IMR-90 (cell line): ENCODE results near the gene NXPH2. TPM values are rescaled to one million over a fixed set of nuclear protein-coding genes. Genes with fewer than 3 reads are reported as not detected.

Source experiments
- ATAC-seq: fragments of 200-7000 bp; cut with Tn5 transposase; 2 replicates; pipeline ENCODE4 v1.9.1; 2020; ENCODE audit warnings: low read depth, mild to moderate bottlenecking, moderate library complexity
- BruUV-seq: library from RNA; stranded (reverse); fragments of 400-500 nt; replicated peaks from 2 replicates; lab custom pipeline; 2021; lab: Mats Ljungman, UMichigan
- CTCF ChIA-PET: fragments of 300-600 bp; formaldehyde crosslinking; extraction: SDS; loops from one replicate; lab custom pipeline; 2021; ENCODE audit warnings: antibody characterized with exemption; lab: Yijun Ruan, JAX
- POLR2A ChIA-PET: fragments of 300-600 bp; sonication (Branson Sonifier 250); formaldehyde crosslinking; loops from one replicate; lab custom pipeline; 2022; ENCODE audit warnings: antibody characterized with exemption; ENCODE audit not compliant: unreplicated experiment; lab: Charles Lee
- DNase-seq: peaks from one replicate; pipeline ENCODE4 v3.0.0; 2013
- H2AFZ ChIP-seq: replicated peaks from 2 replicates; pipeline ENCODE3; 2013; ENCODE audit warnings: low read length, mild to moderate bottlenecking; ENCODE audit not compliant: poor library complexity
- H2AK5ac ChIP-seq: 2 replicates; pipeline ENCODE4 v1.6.1; 2013; ENCODE audit warnings: low read depth, low read length, inconsistent platforms
- H2AK9ac ChIP-seq: replicated peaks from 2 replicates; pipeline ENCODE3; 2013; ENCODE audit warnings: mild to moderate bottlenecking, low read depth, low read length, moderate library complexity; ENCODE audit not compliant: poor library complexity
- H2BK120ac ChIP-seq: 2 replicates; pipeline ENCODE4 v1.6.1; 2013; ENCODE audit warnings: low read depth, low read length, inconsistent platforms
- H2BK15ac ChIP-seq: 3 replicates; pipeline ENCODE4 v1.6.1; 2013; ENCODE audit warnings: low read depth, low read length, inconsistent platforms
- H2BK20ac ChIP-seq: 2 replicates; pipeline ENCODE4 v1.6.1; 2013; ENCODE audit warnings: low read depth, mild to moderate bottlenecking, inconsistent platforms, low read length, moderate library complexity
- H2BK5ac ChIP-seq: 2 replicates; pipeline ENCODE4 v1.6.1; 2013; ENCODE audit warnings: mild to moderate bottlenecking, low read depth, low read length, inconsistent platforms; ENCODE audit not compliant: poor library complexity, severe bottlenecking
- H3K14ac ChIP-seq: replicated peaks from 2 replicates; pipeline ENCODE4 v1.6.1; 2013; ENCODE audit warnings: low read depth, low read length, inconsistent platforms
- H3K18ac ChIP-seq: 2 replicates; pipeline ENCODE4 v1.6.1; 2013; ENCODE audit warnings: low read depth, low read length, control low read depth
- H3K23ac ChIP-seq: 2 replicates; pipeline ENCODE4 v1.6.1; 2013; ENCODE audit warnings: low read depth, low read length, inconsistent platforms
- H3K27ac ChIP-seq: 2 replicates; pipeline ENCODE4 v1.5.1; 2013; ENCODE audit warnings: mild to moderate bottlenecking, control low read depth, low read length; ENCODE audit not compliant: insufficient read depth
- H3K27me3 ChIP-seq: 2 replicates; pipeline ENCODE4 v1.6.1; 2013; ENCODE audit warnings: low read length; ENCODE audit not compliant: control insufficient read depth, insufficient read depth
- H3K36me3 ChIP-seq: 2 replicates; pipeline ENCODE4 v1.6.1; 2013; ENCODE audit warnings: low read length, mixed read lengths; ENCODE audit not compliant: control insufficient read depth, insufficient read depth
- H3K4ac ChIP-seq: 2 replicates; pipeline ENCODE4 v1.6.1; 2013; ENCODE audit warnings: low read depth, low read length, inconsistent platforms
- H3K4me1 ChIP-seq: 2 replicates; pipeline ENCODE4 v1.6.1; 2013; ENCODE audit warnings: low read length, mixed read lengths; ENCODE audit not compliant: control insufficient read depth, insufficient read depth
- H3K4me2 ChIP-seq: 2 replicates; pipeline ENCODE4 v1.6.1; 2013; ENCODE audit warnings: low read depth, mild to moderate bottlenecking, control low read depth, low read length, moderate library complexity
- H3K4me3 ChIP-seq: 2 replicates; pipeline ENCODE4 v1.5.1; 2013; ENCODE audit warnings: low read depth, mild to moderate bottlenecking, control low read depth, low read length, moderate library complexity; ENCODE audit not compliant: insufficient read depth
- H3K56ac ChIP-seq: 2 replicates; pipeline ENCODE4 v1.6.1; 2013; ENCODE audit warnings: low read length, inconsistent platforms; ENCODE audit not compliant: insufficient read depth; ENCODE audit errors: extremely low read depth
- H3K79me1 ChIP-seq, 2 experiments: 2 replicates each; pipeline ENCODE4 v1.6.1; 2013; ENCODE audit warnings: low read length in 2 of 2, inconsistent platforms in 1 of 2, low read depth in 1 of 2
- H3K9ac ChIP-seq: 2 replicates; pipeline ENCODE4 v1.6.1; 2013; ENCODE audit warnings: low read depth, low read length, control low read depth
- H3K9me1 ChIP-seq: 2 replicates; pipeline ENCODE4 v1.6.1; 2013; ENCODE audit warnings: low read length, inconsistent platforms; ENCODE audit not compliant: insufficient read depth
- H3K9me3 ChIP-seq: 2 replicates; pipeline ENCODE4 v1.6.1; 2013; ENCODE audit warnings: low read length; ENCODE audit not compliant: control insufficient read depth, insufficient read depth
- H4K20me1 ChIP-seq: 2 replicates; pipeline ENCODE4 v1.6.1; 2013; ENCODE audit warnings: low read length, inconsistent platforms; ENCODE audit not compliant: insufficient read depth
- H4K5ac ChIP-seq: 2 replicates; pipeline ENCODE4 v1.6.1; 2013; ENCODE audit warnings: mild to moderate bottlenecking, low read depth, low read length, control low read depth
- H4K8ac ChIP-seq, 2 experiments: 2 replicates each; pipeline ENCODE4 v1.6.1; 2013; ENCODE audit warnings: low read depth in 2 of 2, low read length in 2 of 2, control low read depth in 1 of 2, inconsistent platforms in 1 of 2
- H4K91ac ChIP-seq: 2 replicates; pipeline ENCODE4 v1.6.1; 2013; ENCODE audit warnings: low read depth, low read length, inconsistent platforms; ENCODE audit not compliant: insufficient read depth
- BHLHE40 ChIP-seq: fragments of 150-350 bp; IDR thresholded peaks from 2 replicates; pipeline ENCODE4 v1.6.1; 2016; ENCODE audit warnings: mild to moderate bottlenecking, low read depth, low read length
- CEBPB ChIP-seq: IDR thresholded peaks from 2 replicates; pipeline ENCODE4 v1.6.1; 2012; ENCODE audit warnings: low read depth, low read length, improper control_type of control experiment
- FOS ChIP-seq: fragments of 150-350 bp; IDR thresholded peaks from 2 replicates; pipeline ENCODE4 v1.6.1; 2016; ENCODE audit warnings: low read depth, low read length
- MAFK ChIP-seq: IDR thresholded peaks from 2 replicates; pipeline ENCODE4 v1.6.1; 2012; ENCODE audit warnings: low read depth, low read length, improper control_type of control experiment
- MAZ ChIP-seq: IDR thresholded peaks from 2 replicates; pipeline ENCODE4 v1.6.1; 2012; ENCODE audit warnings: low read depth, mild to moderate bottlenecking, low read length, improper control_type of control experiment, moderate library complexity, borderline replicate concordance
- MXI1 ChIP-seq: IDR thresholded peaks from 2 replicates; pipeline ENCODE4 v1.6.1; 2012; ENCODE audit warnings: low read depth, mild to moderate bottlenecking, low read length, moderate library complexity, borderline replicate concordance
- NFE2L2 ChIP-seq: fragments of 150-350 bp; IDR thresholded peaks from 2 replicates; pipeline ENCODE4 v1.6.1; 2016; ENCODE audit warnings: low read depth, mild to moderate bottlenecking, low read length
- POLR2A ChIP-seq: IDR thresholded peaks from 2 replicates; pipeline ENCODE4 v1.6.1; 2012; ENCODE audit warnings: mild to moderate bottlenecking, low read depth, low read length
- RAD21 ChIP-seq: IDR thresholded peaks from 2 replicates; pipeline ENCODE4 v1.6.1; 2012; ENCODE audit warnings: low read length, improper control_type of control experiment
- RFX5 ChIP-seq: IDR thresholded peaks from 2 replicates; pipeline ENCODE4 v1.8.0; 2012; ENCODE audit warnings: low read depth, mild to moderate bottlenecking, low read length, moderate library complexity
- WGBS, 2 experiments: methylation state at CpG; one replicate each; pipeline versions ENCODE4 v1.1.5 to v1.1.7; 2013; ENCODE audit warnings: missing lambda C conversion rate in 2 of 2; ENCODE audit not compliant: insufficient read length in 1 of 2; ENCODE audit errors: extremely low coverage in 2 of 2; 5-methylcytosine and 5-hydroxymethylcytosine counted together
- dilution Hi-C: fragments of 300-500 bp; cut with HindIII; formaldehyde crosslinking; loops from one replicate; pipeline ENCODE4 v1.14.3; 2018; ENCODE audit warnings: low sequenced_read_pairs; ENCODE audit not compliant: unreplicated experiment
- in situ Hi-C: fragments of 300-500 bp; cut with MboI; formaldehyde crosslinking; loops from 3 replicates; pipeline ENCODE4 v1.14.3; 2019; ENCODE audit warnings: low sequenced_read_pairs, inconsistent platforms, mixed read lengths
- intact Hi-C: fragments of 100-400 bp; cut with micrococcal nuclease; formaldehyde crosslinking; loops from 2 replicates; pipeline ENCODE4 v1.10.0; 2022
- polyA plus RNA-seq, 3 experiments: library from polyadenylated mRNA; depleted of rRNA; stranded (reverse); fragments of >200 nt; gene quantifications; 2 replicates each; pipeline ENCODE4 v1.2.3, GENCODE V29; 2012; ENCODE audit warnings: low replicate concordance in 1 of 3
- total RNA-seq: library from RNA; depleted of rRNA; stranded (reverse); fragments of >200 nt; gene quantifications from 2 replicates; pipeline ENCODE4 v1.2.3, GENCODE V29; 2012
- TF ChIP-seq, protein P1 (sequence below): fragments of 150-350 bp; IDR thresholded peaks from 2 replicates; pipeline ENCODE4 v1.6.1; 2016; ENCODE audit warnings: low read depth, mild to moderate bottlenecking, low read length, moderate library complexity, borderline replicate concordance
- TF ChIP-seq, protein P2 (sequence below): conservative IDR thresholded peaks from 2 replicates; pipeline ENCODE4 v1.5.1; 2012; ENCODE audit warnings: mild to moderate bottlenecking, low read depth, low read length, improper control_type of control experiment
- TF ChIP-seq, protein P3 (sequence below): fragments of 150-350 bp; IDR thresholded peaks from 2 replicates; pipeline ENCODE4 v1.6.1; 2017; ENCODE audit warnings: mild to moderate bottlenecking, antibody characterized with exemption, low read length, low read depth

NXPH2 gene
- total and polyA plus RNA-seq, 2 of the 4 experiments (the other 2 are of a cell fraction), result not detected

DNA sequence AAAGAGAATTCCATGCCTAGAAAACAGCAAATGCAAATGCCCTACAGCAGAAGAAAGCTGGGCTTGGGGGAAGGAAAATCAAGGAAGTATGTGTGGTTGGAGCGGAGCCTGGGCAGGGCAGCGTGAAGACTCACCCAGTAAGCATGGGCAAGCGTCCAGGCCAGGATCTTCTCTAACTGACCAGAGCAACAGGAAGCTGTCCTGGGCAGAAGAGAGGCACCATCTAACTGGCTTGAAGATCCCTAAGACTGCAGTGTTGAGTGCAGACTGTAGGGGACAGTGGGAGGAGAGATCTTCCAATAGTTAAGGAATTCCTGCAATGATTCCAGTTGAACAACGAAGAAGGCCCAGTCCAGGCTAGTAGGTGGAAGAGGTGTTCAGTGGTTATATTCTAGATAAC lies 57.9 kb downstream of the NXPH2 start:
- BruUV-seq, result no TSS peak
- H3K9me1 ChIP-seq, result no peaks in the 10 kb centered on the region
- H3K56ac ChIP-seq, result no peak overlapping the region
- dilution Hi-C loops, result no loop called here
- DNase-seq (no peak), ATAC-seq (no peak)
- POLR2A ChIA-PET, result no interaction called here
- H3K23ac ChIP-seq, result no peak overlapping the region
- H2AFZ ChIP-seq, result no peak overlapping the region
- H2BK15ac ChIP-seq, result no peak overlapping the region
- no peak overlapping the region for H2BK120ac ChIP-seq
- TF ChIP-seq, protein P1, sequence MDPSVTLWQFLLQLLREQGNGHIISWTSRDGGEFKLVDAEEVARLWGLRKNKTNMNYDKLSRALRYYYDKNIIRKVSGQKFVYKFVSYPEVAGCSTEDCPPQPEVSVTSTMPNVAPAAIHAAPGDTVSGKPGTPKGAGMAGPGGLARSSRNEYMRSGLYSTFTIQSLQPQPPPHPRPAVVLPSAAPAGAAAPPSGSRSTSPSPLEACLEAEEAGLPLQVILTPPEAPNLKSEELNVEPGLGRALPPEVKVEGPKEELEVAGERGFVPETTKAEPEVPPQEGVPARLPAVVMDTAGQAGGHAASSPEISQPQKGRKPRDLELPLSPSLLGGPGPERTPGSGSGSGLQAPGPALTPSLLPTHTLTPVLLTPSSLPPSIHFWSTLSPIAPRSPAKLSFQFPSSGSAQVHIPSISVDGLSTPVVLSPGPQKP, result no peak
- no peak for TF ChIP-seq CEBPB
- TF ChIP-seq NFE2L2, result no peak
- no peak for TF ChIP-seq RAD21
- no peak for TF ChIP-seq MAFK
- no peak for TF ChIP-seq POLR2A
- no peak for TF ChIP-seq RFX5
- TF ChIP-seq MXI1, result no peak
- TF ChIP-seq, protein P2, sequence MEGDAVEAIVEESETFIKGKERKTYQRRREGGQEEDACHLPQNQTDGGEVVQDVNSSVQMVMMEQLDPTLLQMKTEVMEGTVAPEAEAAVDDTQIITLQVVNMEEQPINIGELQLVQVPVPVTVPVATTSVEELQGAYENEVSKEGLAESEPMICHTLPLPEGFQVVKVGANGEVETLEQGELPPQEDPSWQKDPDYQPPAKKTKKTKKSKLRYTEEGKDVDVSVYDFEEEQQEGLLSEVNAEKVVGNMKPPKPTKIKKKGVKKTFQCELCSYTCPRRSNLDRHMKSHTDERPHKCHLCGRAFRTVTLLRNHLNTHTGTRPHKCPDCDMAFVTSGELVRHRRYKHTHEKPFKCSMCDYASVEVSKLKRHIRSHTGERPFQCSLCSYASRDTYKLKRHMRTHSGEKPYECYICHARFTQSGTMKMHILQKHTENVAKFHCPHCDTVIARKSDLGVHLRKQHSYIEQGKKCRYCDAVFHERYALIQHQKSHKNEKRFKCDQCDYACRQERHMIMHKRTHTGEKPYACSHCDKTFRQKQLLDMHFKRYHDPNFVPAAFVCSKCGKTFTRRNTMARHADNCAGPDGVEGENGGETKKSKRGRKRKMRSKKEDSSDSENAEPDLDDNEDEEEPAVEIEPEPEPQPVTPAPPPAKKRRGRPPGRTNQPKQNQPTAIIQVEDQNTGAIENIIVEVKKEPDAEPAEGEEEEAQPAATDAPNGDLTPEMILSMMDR, result no peak
- TF ChIP-seq, protein P3, sequence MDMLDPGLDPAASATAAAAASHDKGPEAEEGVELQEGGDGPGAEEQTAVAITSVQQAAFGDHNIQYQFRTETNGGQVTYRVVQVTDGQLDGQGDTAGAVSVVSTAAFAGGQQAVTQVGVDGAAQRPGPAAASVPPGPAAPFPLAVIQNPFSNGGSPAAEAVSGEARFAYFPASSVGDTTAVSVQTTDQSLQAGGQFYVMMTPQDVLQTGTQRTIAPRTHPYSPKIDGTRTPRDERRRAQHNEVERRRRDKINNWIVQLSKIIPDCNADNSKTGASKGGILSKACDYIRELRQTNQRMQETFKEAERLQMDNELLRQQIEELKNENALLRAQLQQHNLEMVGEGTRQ, result no peak
- TF ChIP-seq BHLHE40, result no peak
- TF ChIP-seq MAZ, result no peak
- no peak for TF ChIP-seq FOS
- H2AK5ac ChIP-seq, result no peak overlapping the region
- no peak overlapping the region for H3K18ac ChIP-seq
- H4K20me1 ChIP-seq, result no peaks in the 10 kb centered on the region
- H2BK5ac ChIP-seq, result no peak overlapping the region
- H3K9me3 ChIP-seq, result no peaks in the 10 kb centered on the region
- H3K36me3 ChIP-seq, result no peaks in the 10 kb centered on the region
- H3K4me2 ChIP-seq, result no peak overlapping the region
- no peak overlapping the region for H4K91ac ChIP-seq
- in situ Hi-C loops, result no loop called here
- H4K8ac ChIP-seq, result no peak overlapping the region
- no peak overlapping the region for H3K4me3 ChIP-seq
- no peak overlapping the region for H3K4ac ChIP-seq
- no peaks in the 10 kb centered on the region for H3K4me1 ChIP-seq
- H3K9ac ChIP-seq, result no peak overlapping the region
- H2AK9ac ChIP-seq, result no peak overlapping the region
- no peak overlapping the region for H4K5ac ChIP-seq
- H3K14ac ChIP-seq, result no peak overlapping the region
- CTCF ChIA-PET, result no interaction called here
- no peaks in the 10 kb centered on the region; the same call in 1 of the 2 replicates for H3K27me3 ChIP-seq
- WGBS, 2 experiments, result 61% methylated on average over 3 of the region's 4 CpGs; no CpG with 5 or more reads in 1 of the 2 experiments
- intact Hi-C loops, result no loop called here
- H2BK20ac ChIP-seq, result no peak overlapping the region
- H3K79me1 ChIP-seq, result no peaks in the 10 kb centered on the region
- H3K27ac ChIP-seq, result no peak overlapping the region
